K562 (cell line): ENCODE data around the gene TFB2M. TPM values are rescaled to one million over a fixed set of nuclear protein-coding genes. Genes with fewer than 3 reads are reported as not detected.

ENCODE experiments used
- ATAC-seq: fragments of 200-7000 bp; cut with Tn5 transposase; 3 replicates; pipeline ENCODE4 v1.9.1; 2020; ENCODE audit warnings: moderate library complexity
- BruUV-seq: library from RNA; stranded (reverse); fragments of 400-500 nt; replicated peaks from 2 replicates; lab custom pipeline; 2021; lab: Mats Ljungman, UMichigan
- CTCF ChIA-PET: fragments of 300-600 bp; formaldehyde crosslinking; extraction: SDS; loops from one replicate; lab custom pipeline; 2021; ENCODE audit warnings: low intra/inter-chr PET ratio; lab: Yijun Ruan, JAX
- POLR2A ChIA-PET: fragments of 300-600, 350-650 bp; sonication (Branson Sonifier 250); formaldehyde crosslinking; extraction: SDS; loops from one replicate; lab custom pipeline; 2021; ENCODE audit warnings: antibody characterized with exemption, inconsistent platforms; lab: Yijun Ruan, JAX
- DNase-seq, 4 experiments: peaks; one replicate each; pipeline versions ENCODE4 v3.0.0 to v3.0.0-alpha.2; 2011 to 2018; ENCODE audit warnings: low spot score in 3 of 4, mixed read lengths in 3 of 4; ENCODE audit errors: extremely low read depth in 1 of 4
- FAIRE-seq: peaks from 2 replicates; lab custom pipeline; 2011; peaks lifted over from hg19 to GRCh38; lab: Jason Lieb, UNC
- H2AFZ ChIP-seq: 2 replicates; pipeline ENCODE4 v1.6.0; 2011; ENCODE audit warnings: low read depth, low read length, control low read depth, inconsistent platforms
- H3K27ac ChIP-seq: fragments of 200-600 bp; 3 replicates; pipeline ENCODE4 v1.8.0; 2011; ENCODE audit warnings: low read depth, mild to moderate bottlenecking, control low read depth, inconsistent platforms, low read length, moderate library complexity, mixed read lengths; ENCODE audit errors: extremely low read depth
- H3K27me3 ChIP-seq, 2 experiments: fragments of 300-600 bp in 1 of 2; 2 replicates in 1 of 2; 3 replicates in 1 of 2; pipeline versions ENCODE4 v1.6.0 to v1.8.0; 2011; ENCODE audit warnings: inconsistent platforms in 2 of 2, low read length in 2 of 2, mild to moderate bottlenecking in 1 of 2, mixed read lengths in 1 of 2, moderate library complexity in 1 of 2; ENCODE audit not compliant: control insufficient read depth in 2 of 2, insufficient read depth in 2 of 2
- H3K36me3 ChIP-seq: fragments of 300-600 bp; 3 replicates; pipeline ENCODE4 v1.8.0; 2011; ENCODE audit warnings: mild to moderate bottlenecking, low read length, inconsistent platforms; ENCODE audit not compliant: control insufficient read depth, insufficient read depth
- H3K4me1 ChIP-seq, 2 experiments: fragments of 200-600 bp in 1 of 2; replicated peaks in 1 of 2; 2 replicates in 1 of 2; 3 replicates in 1 of 2; pipeline versions ENCODE4 v1.5.1 to v1.8.0; 2011; ENCODE audit warnings: inconsistent platforms in 2 of 2, low read length in 2 of 2, mild to moderate bottlenecking in 1 of 2, mixed read lengths in 1 of 2, moderate library complexity in 1 of 2; ENCODE audit not compliant: control insufficient read depth in 2 of 2, insufficient read depth in 2 of 2
- H3K4me2 ChIP-seq: 2 replicates; pipeline ENCODE4 v1.6.1; 2011; ENCODE audit warnings: low read length, control low read depth, inconsistent platforms, mixed read lengths; ENCODE audit not compliant: insufficient read depth
- H3K4me3 ChIP-seq: fragments of 200-600 bp; sonication (generic), shearing (Covaris generic); 2 replicates; pipeline ENCODE4 v1.5.1; 2016; ENCODE audit warnings: control low read depth, inconsistent platforms
- H3K79me2 ChIP-seq: fragments of 200-600 bp; 3 replicates; pipeline ENCODE4 v1.8.0; 2011; ENCODE audit warnings: low read length, inconsistent platforms; ENCODE audit not compliant: control insufficient read depth, insufficient read depth
- H3K9ac ChIP-seq, 2 experiments: 2 replicates each; pipeline versions ENCODE4 v1.6.0 to v1.6.1; 2011; ENCODE audit warnings: low read depth in 2 of 2, low read length in 2 of 2, control low read depth in 1 of 2, inconsistent platforms in 1 of 2, mild to moderate bottlenecking in 1 of 2, mixed read lengths in 1 of 2; ENCODE audit not compliant: insufficient read depth in 1 of 2
- H3K9me1 ChIP-seq: one replicate; pipeline ENCODE4 v1.6.0; 2011; ENCODE audit warnings: inconsistent platforms, mild to moderate bottlenecking, low read length, moderate library complexity; ENCODE audit not compliant: control insufficient read depth, insufficient read depth
- H3K9me3 ChIP-seq: replicated peaks from 2 replicates; pipeline ENCODE4 v1.5.1; 2011; ENCODE audit warnings: low read depth, low read length, inconsistent platforms; ENCODE audit not compliant: control insufficient read depth, insufficient read depth
- H4K20me1 ChIP-seq: replicated peaks from 2 replicates; pipeline ENCODE4 v1.6.1; 2011; ENCODE audit warnings: low read length, inconsistent platforms, mixed read lengths; ENCODE audit not compliant: control insufficient read depth, insufficient read depth
- BRD4 ChIP-seq: fragments of 200-600 bp; sonication (generic); IDR thresholded peaks from 2 replicates; pipeline ENCODE4 v1.6.1; 2017; ENCODE audit warnings: inconsistent platforms
- ILF3 ChIP-seq: fragments of 450-650 bp; IDR thresholded peaks from 2 replicates; pipeline ENCODE4 v1.6.1; 2018; ENCODE audit warnings: antibody characterized with exemption, mild to moderate bottlenecking, moderate library complexity, borderline replicate concordance
- MBD2 ChIP-seq: sonication (generic); IDR thresholded peaks from 2 replicates; pipeline ENCODE4 v1.6.1; 2016; ENCODE audit warnings: low read depth, borderline replicate concordance
- MEIS2 ChIP-seq: fragments of 450-650 bp; IDR thresholded peaks from 2 replicates; pipeline ENCODE4 v1.6.1; 2014; ENCODE audit warnings: mild to moderate bottlenecking; ENCODE audit not compliant: partially characterized antibody
- NFYB ChIP-seq: IDR thresholded peaks from 2 replicates; pipeline ENCODE4 v1.6.1; 2011; ENCODE audit warnings: mild to moderate bottlenecking, moderate library complexity; ENCODE audit not compliant: insufficient read length; ENCODE audit errors: extremely low read depth
- PCBP1 ChIP-seq: fragments of 200-400 bp; formaldehyde crosslinking; IDR thresholded peaks from 2 replicates; pipeline ENCODE4 v1.6.1; 2018; ENCODE audit warnings: mild to moderate bottlenecking, low read depth, low read length; ENCODE audit not compliant: poor library complexity, severe bottlenecking
- PPARD ChIP-seq: fragments of 250-450 bp; sonication (Bioruptor Pico); IDR thresholded peaks from 2 replicates; pipeline ENCODE4 v1.8.0; 2022; ENCODE audit warnings: inconsistent platforms, mild to moderate bottlenecking, moderate library complexity
- PRPF4 ChIP-seq: fragments of 200-400 bp; formaldehyde crosslinking; IDR thresholded peaks from one replicate; pipeline ENCODE4 v1.6.1; 2017; ENCODE audit warnings: low read length, low read depth, mild to moderate bottlenecking; ENCODE audit not compliant: insufficient read depth, poor library complexity, severe bottlenecking
- PTTG1 ChIP-seq: fragments of 450-650 bp; IDR thresholded peaks from 2 replicates; pipeline ENCODE4 v1.6.1; 2016; ENCODE audit warnings: low read depth, mild to moderate bottlenecking, missing genetic modification characterization, missing compliant biosample characterization
- RBBP5 ChIP-seq: fragments of 200-600 bp; sonication (generic); IDR thresholded peaks from 2 replicates; pipeline ENCODE4 v1.6.1; 2012; ENCODE audit warnings: borderline replicate concordance, mild to moderate bottlenecking, low read length, control low read depth, inconsistent platforms; ENCODE audit not compliant: insufficient read depth, poor library complexity, severe bottlenecking
- RUNX1 ChIP-seq: sonication (generic); IDR thresholded peaks from 2 replicates; pipeline ENCODE4 v1.6.1; 2016; ENCODE audit warnings: antibody characterized with exemption, low read depth
- SIN3A ChIP-seq, 2 experiments: fragments of 150-350 bp in 1 of 2; IDR thresholded peaks; 2 replicates each; pipeline ENCODE4 v1.6.1; 2011 to 2016; ENCODE audit warnings: borderline replicate concordance in 2 of 2, low read depth in 2 of 2, low read length in 2 of 2, mild to moderate bottlenecking in 2 of 2, moderate library complexity in 2 of 2; ENCODE audit not compliant: control insufficient read depth in 1 of 2
- SIRT6 ChIP-seq: IDR thresholded peaks from one replicate; pipeline ENCODE4 v1.6.1; 2012; ENCODE audit warnings: low read depth, mild to moderate bottlenecking, control low read depth, inconsistent platforms, low read length, moderate library complexity
- SMAD3 ChIP-seq: fragments of 450-650 bp; formaldehyde crosslinking; conservative IDR thresholded peaks from 2 replicates; pipeline ENCODE4 v1.4.0; 2020; ENCODE audit warnings: mild to moderate bottlenecking
- SREBF2 ChIP-seq: sonication (generic); formaldehyde crosslinking; IDR thresholded peaks from 2 replicates; pipeline ENCODE4 v1.4.0; 2020; ENCODE audit warnings: mild to moderate bottlenecking, missing genetic modification reagents
- TEAD1 ChIP-seq, 2 experiments: fragments of 450-650 bp in 1 of 2; sonication (generic) in 1 of 2; formaldehyde crosslinking; IDR thresholded peaks; 2 replicates each; pipeline versions ENCODE4 v1.4.0 to v1.8.0; 2020 to 2022; ENCODE audit warnings: mild to moderate bottlenecking in 2 of 2, missing genetic modification reagents in 1 of 2
- THAP7 ChIP-seq: fragments of 250-450 bp; sonication (Bioruptor Pico); IDR thresholded peaks from 2 replicates; pipeline ENCODE4 v1.5.0; 2021
- ZEB2 ChIP-seq: fragments of 450-650 bp; IDR thresholded peaks from 2 replicates; pipeline ENCODE4 v1.6.1; 2016
- ZNF197 ChIP-seq: fragments of 200-800 bp; sonication (Bioruptor generic); IDR thresholded peaks from 2 replicates; pipeline ENCODE4 v1.6.1; 2016; ENCODE audit warnings: low read depth, missing genetic modification characterization, missing compliant biosample characterization
- WGBS: fragments of 100-300 bp; shearing (Covaris generic); methylation state at CpG from one replicate; pipeline ENCODE4 v1.1.6; 2016; ENCODE audit warnings: low coverage, mixed read lengths; ENCODE audit not compliant: insufficient coverage; ENCODE audit errors: missing lambda C conversion rate; 5-methylcytosine and 5-hydroxymethylcytosine counted together
- in situ Hi-C: fragments of 300-500 bp; cut with MboI; formaldehyde crosslinking; loops from 4 replicates; pipeline ENCODE4 v1.15.0; 2018; ENCODE audit warnings: inconsistent platforms, mixed read lengths
- intact Hi-C: fragments of 100-400 bp; cut with micrococcal nuclease; formaldehyde crosslinking; loops from 2 replicates; pipeline ENCODE4 v1.14.2; 2022
- polyA plus RNA-seq, 8 experiments: library from polyadenylated mRNA; depleted of rRNA in 4 of 8; stranded (reverse) in 5 of 8; unstranded in 3 of 8; fragments of >200 nt; fragmentation: Nextera tagmentation in 2 of 8; fragmentation: Illumina TruSeq in 1 of 8; extraction: Ambion mirVana in 2 of 8; extraction: Trizol in 1 of 8; gene quantifications; 2 replicates each; pipeline versions ENCODE4 v1.2.1 to v1.2.3, GENCODE V29; 2011 to 2014; ENCODE audit warnings: inconsistent platforms in 1 of 8, missing spikeins in 1 of 8
- total RNA-seq, 7 experiments: library from RNA; depleted of rRNA in 6 of 7; stranded (reverse); fragments of >200 nt in 6 of 7; fragmentation: Illumina TruSeq in 2 of 7; extraction: Trizol in 2 of 7; gene quantifications; 2 replicates each; pipeline versions ENCODE4 v1.2.1 to v1.2.3, GENCODE V29; 2011 to 2021; ENCODE audit warnings: low replicate concordance in 1 of 7

TFB2M gene
- total and polyA plus RNA-seq, 9 of the 15 experiments (the other 6 are each of a cell fraction or from before 2014, with no cell fraction given) = 55.1 to 162 (median 70.6) TPM

GRCh38 chr1:246534114-246534513, 31.9 kb downstream of the TFB2M start:
- CTCF ChIA-PET = no interaction called here
- in situ Hi-C loops = no loop called here
- BruUV-seq = no TSS peak

GRCh38 chr1:246533371-246533905, 32.6 kb downstream of the TFB2M start:
- Histone ChIP-seq H2AFZ (no peak overlapping the region), H3K4me3 (no peak overlapping the region), H3K9me3 (peaks cover 12% of the 10 kb centered on the region), H3K9me1 (no peaks in the 10 kb centered on the region), H3K27ac (no peak overlapping the region), H3K79me2 (no peaks in the 10 kb centered on the region), H3K4me2 (no peak overlapping the region), H3K4me1 (no peaks in the 10 kb centered on the region), H4K20me1 (no peaks in the 10 kb centered on the region), H3K36me3 (no peaks in the 10 kb centered on the region), H3K27me3 (peaks cover 3 to 8% of the 10 kb centered on the region in 2 experiments; a peak in 3 of 5 replicates), H3K9ac (no peak overlapping the region)
- in situ Hi-C loops = no loop called here
- ChIA-PET POLR2A (interaction anchor here (0.5 kb wide), 1 partner anchor 14 kb away, joined by 4 read pairs; no protein-coding TSS in a partner anchor), CTCF (interaction anchor here (0.6 kb wide), 1 partner anchor 347 kb away, joined by 5 read pairs; no protein-coding TSS in a partner anchor)
- BruUV-seq = no TSS peak
- FAIRE-seq = no peak
- TF ChIP-seq SMAD3 (CRISPR knock-in tag) (no peak), SIRT6 (no peak), PRPF4 (no peak), PPARD (CRISPR knock-in tag) (no peak), ZNF197 (CRISPR knock-in tag) (no peak), PCBP1 (no peak), NFYB (no peak), THAP7 (CRISPR knock-in tag) (no peak), SREBF2 (CRISPR knock-in tag) (no peak), RUNX1 (no peak)
- ATAC-seq = no peak
- no peak for DNase-seq
- intact Hi-C loops = no loop called here
- 25% methylated on average over 2 of the region's 2 CpGs for WGBS

More at GRCh38 chr1:246534114-246534513, 31.9 kb downstream of the TFB2M start:
- ATAC-seq (no peak), DNase-seq (no peak), FAIRE-seq (no peak)
- H3K79me2 ChIP-seq = no peaks in the 10 kb centered on the region
- POLR2A ChIA-PET = interaction anchor here (1.1 kb wide), 1 partner anchor 14 kb away, joined by 4 read pairs; no protein-coding TSS in a partner anchor
- no peak overlapping the region for H3K27ac ChIP-seq
- H3K9me1 ChIP-seq = no peaks in the 10 kb centered on the region
- H3K9ac ChIP-seq = no peak overlapping the region
- 0% methylated on average over 1 of the region's 1 CpG for WGBS
- TF ChIP-seq SIN3A (IDR thresholded peaks at IDR 0.05; ENCODE audit: borderline replicate concordance in 2 of 2, control insufficient read depth in 1 of 2, low read depth in 2 of 2, low read length in 2 of 2) (no peak), ILF3 (no peak), MBD2 (no peak), PTTG1 (tag) (no peak), RBBP5 (no peak), ZEB2 (no peak), BRD4 (no peak), TEAD1 (CRISPR knock-in tag; IDR thresholded peaks at IDR 0.05) (no peak), SREBF2 (CRISPR knock-in tag) (no peak), MEIS2 (no peak)
- peaks cover 12% of the 10 kb centered on the region for H3K9me3 ChIP-seq
- H3K4me3 ChIP-seq = no peak overlapping the region
- H2AFZ ChIP-seq = no peak overlapping the region
- peaks cover 3 to 8% of the 10 kb centered on the region in 2 experiments; a peak in 3 of 5 replicates for H3K27me3 ChIP-seq
- no peak overlapping the region for H3K4me2 ChIP-seq
- no peaks in the 10 kb centered on the region for H3K4me1 ChIP-seq
- H3K36me3 ChIP-seq = no peaks in the 10 kb centered on the region
- intact Hi-C loops = no loop called here
- no peaks in the 10 kb centered on the region for H4K20me1 ChIP-seq
